A172 (cell line): ENCODE measurements around the gene UBR3. TPM values are rescaled to one million over a fixed set of nuclear protein-coding genes. Genes with fewer than 3 reads are reported as not detected.
A peak's percentile ranks its signal among the peaks of the same experiment; 100 is the strongest.
"Not testable (repeated sequence)": the region's sequence is repeated elsewhere in the genome, so short reads cannot be mapped to it uniquely, and the experiment has no call there.

Source experiments
- DNase-seq: peaks from one replicate; pipeline ENCODE4 v3.0.0-alpha.2; 2015; ENCODE audit warnings: low spot score
- total RNA-seq: library from RNA; depleted of rRNA; stranded (reverse); fragments of >200 nt; shearing (Covaris generic); gene quantifications from 2 replicates; pipeline ENCODE4 v1.2.3, GENCODE V29; 2014

Gene UBR3
- total RNA-seq, 1 experiment from 2014 or later = 21.0 TPM

GRCh38 chr2:169822036-169822435 lies 5.2 kb upstream of the UBR3 start:
- DNase-seq = no peak

DNA sequence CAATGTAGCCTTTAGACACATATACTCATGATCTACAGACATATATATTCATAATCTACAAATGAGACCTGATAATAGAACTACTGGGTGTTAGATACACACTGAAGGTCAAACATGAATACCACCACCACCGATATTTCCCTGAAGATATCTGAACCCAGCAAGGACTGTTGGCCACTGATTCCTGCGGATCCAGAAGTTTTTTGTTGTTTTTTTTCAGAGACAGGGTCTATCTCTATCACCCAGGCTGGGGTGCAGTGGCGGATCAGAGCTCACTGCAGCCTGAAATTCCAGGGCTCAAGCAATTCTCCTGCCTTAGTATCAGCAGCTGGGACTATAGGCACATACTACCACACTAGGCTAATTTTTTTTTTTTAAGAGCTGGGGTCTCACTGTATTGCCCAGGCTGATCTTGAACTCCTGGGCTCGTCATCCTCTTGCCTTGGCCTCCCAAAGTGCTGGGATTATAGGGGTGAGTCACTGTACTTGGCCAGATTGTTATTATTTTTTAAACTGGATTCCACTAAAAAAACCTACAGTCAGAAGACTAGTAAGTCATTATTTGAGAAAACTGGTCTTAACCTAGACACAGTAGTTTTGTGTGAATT lies 4.4 kb upstream of the UBR3 start:
- no peak for DNase-seq

DNA sequence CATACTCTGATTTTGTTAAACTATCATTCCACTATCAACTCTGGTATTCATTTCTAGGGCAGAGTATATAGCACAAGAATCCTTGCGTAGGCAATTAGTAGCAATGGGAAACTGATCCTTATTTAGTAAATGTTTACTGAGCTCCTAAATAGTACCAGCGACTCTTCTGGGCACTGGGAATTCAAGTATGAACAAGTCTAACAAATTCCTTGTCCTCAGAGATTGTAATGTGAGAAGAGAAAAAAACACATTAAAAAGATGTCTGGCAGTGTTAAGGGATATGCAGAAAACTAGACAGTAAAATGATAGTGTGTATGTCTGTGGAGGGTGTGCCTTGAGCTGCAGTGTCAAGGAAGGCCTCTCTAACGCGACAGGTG lies 3.3 kb upstream of the UBR3 start:
- no peak for DNase-seq

GRCh38 chr2:169824373-169825333 lies 2.6 kb upstream of the UBR3 start, which contains the start of gene METTL5:
Gene METTL5, minus strand, starts transcription at chr2:169824905. Its CDS starts 308 bp downstream, at chr2:169824597.
- peak; percentile 71 for DNase-seq

DNA sequence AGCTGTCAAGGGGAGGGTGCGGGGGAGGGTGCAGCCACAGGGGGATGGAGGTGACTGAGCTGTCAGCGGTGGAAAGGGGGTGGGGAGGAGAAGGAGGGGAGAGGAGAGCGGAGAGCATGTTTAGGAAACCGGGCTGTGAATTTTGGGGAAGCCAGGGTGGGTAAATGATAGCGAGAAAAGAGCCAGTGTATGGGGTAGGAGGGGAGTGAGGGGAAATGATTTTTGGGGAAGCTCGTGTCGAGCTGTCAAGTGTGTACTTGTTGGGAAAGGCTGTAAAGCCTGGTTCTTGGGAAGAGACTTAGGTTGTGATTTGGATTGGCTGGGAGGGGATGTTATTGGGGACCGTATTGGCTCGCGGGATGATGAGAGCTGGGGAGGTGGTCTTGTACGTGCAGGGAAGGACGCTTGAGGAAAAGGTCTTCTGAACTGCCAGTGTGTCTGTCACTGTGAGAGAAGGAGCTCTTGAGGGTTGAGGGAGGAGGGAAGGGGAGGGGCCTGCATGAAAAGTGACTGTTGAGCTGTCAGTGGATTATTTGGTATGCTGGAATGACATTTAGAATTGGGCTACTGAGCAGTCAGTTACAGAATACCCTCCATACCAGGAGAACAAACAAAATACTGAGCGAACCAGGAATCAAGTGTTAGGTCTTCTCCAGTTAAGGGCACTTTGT lies 1.0 kb downstream of the UBR3 start:
- peak; percentile 37 for DNase-seq

DNA sequence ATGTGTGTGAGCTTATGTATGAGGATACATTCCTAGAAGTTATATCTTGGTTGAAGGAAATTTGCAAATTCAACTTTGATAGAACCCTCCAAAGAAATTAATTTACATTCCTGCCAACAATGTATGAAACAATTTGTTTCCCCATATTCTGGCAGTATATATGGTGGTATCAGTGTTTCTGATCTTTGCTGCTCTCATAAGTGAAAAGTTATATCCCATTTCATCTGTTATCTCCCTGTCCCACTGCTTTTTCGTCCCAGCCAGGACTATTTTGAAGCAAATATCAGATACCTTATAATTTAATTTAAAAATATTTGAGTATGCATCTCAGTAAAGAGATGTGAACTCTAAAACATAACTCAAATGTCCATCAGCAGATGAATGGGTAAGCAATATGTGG lies 7.1 kb downstream of the UBR3 start:
- DNase-seq = no peak

- DNase-seq = no peak
These were observed 11.7 kb downstream of the UBR3 start for GRCh38 chr2:169838743-169839489.

- DNase-seq = no peak
These were observed 12.9 kb downstream of the UBR3 start for GRCh38 chr2:169839954-169840746.

GRCh38 chr2:169840747-169841142 lies 13.5 kb downstream of the UBR3 start:
- no peak for DNase-seq

- not testable (repeated sequence) for DNase-seq
These were observed 14.4 kb downstream of the UBR3 start for GRCh38 chr2:169841625-169842024.

GRCh38 chr2:169845016-169845415 lies 17.8 kb downstream of the UBR3 start:
- DNase-seq = no peak

- DNase-seq = not testable (repeated sequence)
These were observed 21.9 kb downstream of the UBR3 start for GRCh38 chr2:169848959-169849693.

GRCh38 chr2:169849710-169850109 lies 22.5 kb downstream of the UBR3 start:
- no peak for DNase-seq

DNA sequence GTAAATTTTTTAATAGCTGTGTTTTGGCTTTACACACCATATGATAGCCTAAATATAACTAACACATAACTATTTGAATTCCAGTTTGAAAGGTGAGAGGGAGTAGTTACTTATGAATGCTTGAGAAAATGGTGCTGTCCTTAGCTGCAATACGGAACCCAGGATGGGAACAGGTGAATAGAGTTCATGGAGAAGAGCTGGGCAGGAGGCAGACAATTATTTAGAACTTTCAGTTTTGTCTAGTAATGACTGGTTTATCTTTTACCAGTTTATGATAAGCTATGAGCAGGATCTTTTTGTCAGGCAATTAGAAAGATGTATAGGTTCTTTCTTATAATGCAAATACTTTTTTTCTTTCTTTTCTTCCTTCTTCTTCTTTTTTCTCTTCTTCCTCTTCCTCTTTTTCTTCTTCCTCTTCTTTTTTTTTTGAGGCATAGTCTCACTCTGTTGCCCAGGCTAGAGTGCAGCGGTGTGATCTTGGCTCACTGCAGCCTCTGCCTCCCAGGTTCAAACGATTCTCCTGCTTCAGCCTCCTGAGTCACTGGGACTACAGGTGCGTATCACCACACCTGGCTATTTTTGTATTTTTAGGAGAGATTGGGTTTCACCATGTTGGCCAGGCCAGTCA lies 25.9 kb downstream of the UBR3 start:
- no peak for DNase-seq

GRCh38 chr2:169855281-169856258 lies 28.3 kb downstream of the UBR3 start:
- DNase-seq = not testable (repeated sequence)

GRCh38 chr2:169859423-169859822 lies 32.2 kb downstream of the UBR3 start:
- no peak for DNase-seq

GRCh38 chr2:169860149-169860548 lies 32.9 kb downstream of the UBR3 start:
- DNase-seq = no peak

- no peak for DNase-seq
These were observed 35.6 kb downstream of the UBR3 start for GRCh38 chr2:169862816-169863215.
